ENCODE data around the gene RPIA.

Gene RPIA

DNA sequence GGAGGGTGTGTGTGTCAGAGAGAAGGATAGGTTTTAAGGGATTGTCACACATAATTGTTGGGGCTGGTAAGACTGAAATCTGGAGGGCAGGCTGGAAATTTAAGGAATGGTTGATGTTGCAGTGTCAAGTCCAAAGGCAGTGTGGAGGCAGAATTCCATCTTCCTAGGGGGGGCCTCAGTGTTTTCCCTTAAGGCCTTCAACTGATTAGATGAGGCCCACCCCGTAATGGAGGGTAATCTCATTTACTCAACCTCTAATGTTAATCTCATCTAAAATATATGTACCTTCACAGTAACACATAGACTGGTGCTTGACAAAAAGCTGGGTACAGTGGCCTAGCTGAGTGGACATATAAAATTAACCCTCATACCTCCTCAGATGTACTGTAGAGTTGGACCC, 30.9 kb upstream of the RPIA start:
- TF ChIP-seq, protein P1, sequence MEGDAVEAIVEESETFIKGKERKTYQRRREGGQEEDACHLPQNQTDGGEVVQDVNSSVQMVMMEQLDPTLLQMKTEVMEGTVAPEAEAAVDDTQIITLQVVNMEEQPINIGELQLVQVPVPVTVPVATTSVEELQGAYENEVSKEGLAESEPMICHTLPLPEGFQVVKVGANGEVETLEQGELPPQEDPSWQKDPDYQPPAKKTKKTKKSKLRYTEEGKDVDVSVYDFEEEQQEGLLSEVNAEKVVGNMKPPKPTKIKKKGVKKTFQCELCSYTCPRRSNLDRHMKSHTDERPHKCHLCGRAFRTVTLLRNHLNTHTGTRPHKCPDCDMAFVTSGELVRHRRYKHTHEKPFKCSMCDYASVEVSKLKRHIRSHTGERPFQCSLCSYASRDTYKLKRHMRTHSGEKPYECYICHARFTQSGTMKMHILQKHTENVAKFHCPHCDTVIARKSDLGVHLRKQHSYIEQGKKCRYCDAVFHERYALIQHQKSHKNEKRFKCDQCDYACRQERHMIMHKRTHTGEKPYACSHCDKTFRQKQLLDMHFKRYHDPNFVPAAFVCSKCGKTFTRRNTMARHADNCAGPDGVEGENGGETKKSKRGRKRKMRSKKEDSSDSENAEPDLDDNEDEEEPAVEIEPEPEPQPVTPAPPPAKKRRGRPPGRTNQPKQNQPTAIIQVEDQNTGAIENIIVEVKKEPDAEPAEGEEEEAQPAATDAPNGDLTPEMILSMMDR (IDR thresholded peaks at IDR 0.05; ENCODE audit: low read depth, low read length, poor library complexity, severe bottlenecking) = no peak
- TF ChIP-seq EZH2phosphoT487 (IDR thresholded peaks at IDR 0.05; ENCODE audit: borderline replicate concordance, low read length) = no peak
- H3K36me3 ChIP-seq (ENCODE audit: control insufficient read depth, low read length) = no peaks in the 10 kb centered on the region
- H3K4me3 ChIP-seq (ENCODE audit: low read length) = no peak overlapping the region
- H3K79me2 ChIP-seq (ENCODE audit: control insufficient read depth, low read length) = no peaks in the 10 kb centered on the region
- H3K27ac ChIP-seq (ENCODE audit: low read depth, low read length) = no peak overlapping the region
- H3K4me1 ChIP-seq (ENCODE audit: control insufficient read depth, low read length) = no peaks in the 10 kb centered on the region
- H3K9me3 ChIP-seq (ENCODE audit: control insufficient read depth, insufficient read depth, low read length) = no peaks in the 10 kb centered on the region
- no peaks in the 10 kb centered on the region for H3K9me2 ChIP-seq (replicated peaks; ENCODE audit: control insufficient read depth, low read length)
- H3K4me2 ChIP-seq (ENCODE audit: low read length) = no peak overlapping the region
- no peaks in the 10 kb centered on the region for H4K20me1 ChIP-seq (ENCODE audit: control insufficient read depth, insufficient read depth, low read depth, low read length)
- H3F3A ChIP-seq (ENCODE audit: control insufficient read depth, insufficient read depth) = no peaks in the 10 kb centered on the region
- H3K27me3 ChIP-seq (ENCODE audit: control insufficient read depth, low read length) = no peaks in the 10 kb centered on the region

DNA sequence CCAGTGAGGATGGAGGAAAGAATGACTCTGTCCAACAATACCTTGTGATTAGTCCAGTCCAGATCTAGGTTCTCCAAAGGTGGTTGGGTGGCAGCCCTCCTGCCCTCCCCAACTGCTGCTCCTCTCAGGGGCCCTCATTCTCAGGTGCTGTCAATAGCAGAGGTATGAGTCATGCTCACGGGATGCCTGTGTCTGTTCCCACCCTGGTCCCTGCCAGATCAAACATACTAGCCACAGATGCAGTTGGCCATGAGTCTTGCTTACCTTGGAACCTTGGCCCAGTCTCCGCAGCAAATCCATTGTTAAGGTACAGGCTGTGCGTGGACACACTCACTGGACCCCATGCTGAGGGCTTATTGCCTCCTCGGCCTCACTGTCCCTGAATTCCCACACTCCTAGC, 24.9 kb upstream of the RPIA start:
- Histone ChIP-seq H3K4me2 (ENCODE audit: low read length) (no peak overlapping the region), H3K79me2 (ENCODE audit: control insufficient read depth, low read length) (no peaks in the 10 kb centered on the region), H3K4me3 (ENCODE audit: low read length) (no peak overlapping the region), H3K9me2 (replicated peaks; ENCODE audit: control insufficient read depth, low read length) (no peaks in the 10 kb centered on the region), H3K9me3 (ENCODE audit: control insufficient read depth, insufficient read depth, low read length) (no peaks in the 10 kb centered on the region), H3K4me1 (ENCODE audit: control insufficient read depth, low read length) (peaks cover 8% of the 10 kb centered on the region), H3K27ac (ENCODE audit: low read depth, low read length) (no peak overlapping the region), H3K27me3 (ENCODE audit: control insufficient read depth, low read length) (no peaks in the 10 kb centered on the region), H4K20me1 (ENCODE audit: control insufficient read depth, insufficient read depth, low read depth, low read length) (no peaks in the 10 kb centered on the region), H3K36me3 (ENCODE audit: control insufficient read depth, low read length) (no peaks in the 10 kb centered on the region), H3F3A (ENCODE audit: control insufficient read depth, insufficient read depth) (no peaks in the 10 kb centered on the region)
- no peak for TF ChIP-seq EZH2phosphoT487 (IDR thresholded peaks at IDR 0.05; ENCODE audit: borderline replicate concordance, low read length)
- TF ChIP-seq, protein P1 (IDR thresholded peaks at IDR 0.05; ENCODE audit: low read depth, low read length, poor library complexity, severe bottlenecking) = no peak

DNA sequence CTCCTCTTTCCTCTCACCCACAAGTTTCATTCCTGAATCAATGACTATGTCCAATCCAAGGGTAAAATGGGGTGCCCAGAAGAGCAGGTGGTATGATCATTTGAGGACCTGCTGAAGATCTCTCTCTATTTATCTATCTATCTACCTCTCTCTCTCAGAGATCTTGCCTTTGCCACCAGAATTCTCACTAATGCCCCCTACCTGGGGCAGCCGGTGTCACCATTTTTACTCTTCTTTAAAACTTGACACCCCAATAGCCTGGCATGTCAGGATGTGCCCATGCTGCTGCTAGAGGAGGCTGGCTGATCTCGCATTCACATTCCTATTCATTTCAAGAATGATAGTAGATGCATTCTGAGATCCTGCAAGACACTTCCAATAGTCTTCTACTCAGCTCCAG, 24.3 kb upstream of the RPIA start:
- Histone ChIP-seq H3K9me3 (ENCODE audit: control insufficient read depth, insufficient read depth, low read length) (no peaks in the 10 kb centered on the region), H3K9me2 (replicated peaks; ENCODE audit: control insufficient read depth, low read length) (no peaks in the 10 kb centered on the region), H3K4me3 (ENCODE audit: low read length) (no peak overlapping the region), H4K20me1 (ENCODE audit: control insufficient read depth, insufficient read depth, low read depth, low read length) (no peaks in the 10 kb centered on the region), H3K36me3 (ENCODE audit: control insufficient read depth, low read length) (no peaks in the 10 kb centered on the region), H3K4me1 (ENCODE audit: control insufficient read depth, low read length) (peaks cover 8% of the 10 kb centered on the region), H3K4me2 (ENCODE audit: low read length) (no peak overlapping the region), H3F3A (ENCODE audit: control insufficient read depth, insufficient read depth) (no peaks in the 10 kb centered on the region), H3K27ac (ENCODE audit: low read depth, low read length) (no peak overlapping the region), H3K27me3 (ENCODE audit: control insufficient read depth, low read length) (no peaks in the 10 kb centered on the region), H3K79me2 (ENCODE audit: control insufficient read depth, low read length) (no peaks in the 10 kb centered on the region)
- TF ChIP-seq, protein P1 (IDR thresholded peaks at IDR 0.05; ENCODE audit: low read depth, low read length, poor library complexity, severe bottlenecking) = peak; percentile 13
- no peak for TF ChIP-seq EZH2phosphoT487 (IDR thresholded peaks at IDR 0.05; ENCODE audit: borderline replicate concordance, low read length)

DNA sequence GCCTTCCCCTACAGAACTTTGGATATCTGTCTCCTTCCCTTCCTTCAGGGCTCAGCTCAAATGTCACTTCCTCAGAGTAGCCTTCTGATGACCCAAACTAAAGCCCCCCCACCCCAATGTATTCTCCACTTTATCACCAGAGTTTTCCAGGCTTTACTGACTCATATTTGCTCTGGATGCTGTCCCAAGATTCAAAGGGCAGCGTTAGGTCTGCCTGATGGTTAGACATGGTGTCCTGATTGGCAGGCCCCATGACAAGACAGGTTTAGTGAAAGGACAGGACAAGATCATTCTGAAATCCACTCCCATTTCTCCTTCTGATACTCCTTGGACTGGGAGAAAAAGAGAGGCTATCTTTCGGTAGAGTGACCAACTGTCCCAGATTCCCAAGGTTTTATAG, 22.6 kb upstream of the RPIA start:
- no peak overlapping the region for H3K4me2 ChIP-seq (ENCODE audit: low read length)
- H3K27me3 ChIP-seq (ENCODE audit: control insufficient read depth, low read length) = no peaks in the 10 kb centered on the region
- H3K9me3 ChIP-seq (ENCODE audit: control insufficient read depth, insufficient read depth, low read length) = no peaks in the 10 kb centered on the region
- no peaks in the 10 kb centered on the region for H3F3A ChIP-seq (ENCODE audit: control insufficient read depth, insufficient read depth)
- peaks cover 8% of the 10 kb centered on the region for H3K4me1 ChIP-seq (ENCODE audit: control insufficient read depth, low read length)
- no peak overlapping the region for H3K27ac ChIP-seq (ENCODE audit: low read depth, low read length)
- no peaks in the 10 kb centered on the region for H3K79me2 ChIP-seq (ENCODE audit: control insufficient read depth, low read length)
- no peaks in the 10 kb centered on the region for H3K36me3 ChIP-seq (ENCODE audit: control insufficient read depth, low read length)
- no peak for TF ChIP-seq EZH2phosphoT487 (IDR thresholded peaks at IDR 0.05; ENCODE audit: borderline replicate concordance, low read length)
- TF ChIP-seq, protein P1 (IDR thresholded peaks at IDR 0.05; ENCODE audit: low read depth, low read length, poor library complexity, severe bottlenecking) = no peak
- no peaks in the 10 kb centered on the region for H3K9me2 ChIP-seq (replicated peaks; ENCODE audit: control insufficient read depth, low read length)
- H3K4me3 ChIP-seq (ENCODE audit: low read length) = no peak overlapping the region
- no peaks in the 10 kb centered on the region for H4K20me1 ChIP-seq (ENCODE audit: control insufficient read depth, insufficient read depth, low read depth, low read length)
